ENCODE measurements around the gene GOLGA6C.

DNA sequence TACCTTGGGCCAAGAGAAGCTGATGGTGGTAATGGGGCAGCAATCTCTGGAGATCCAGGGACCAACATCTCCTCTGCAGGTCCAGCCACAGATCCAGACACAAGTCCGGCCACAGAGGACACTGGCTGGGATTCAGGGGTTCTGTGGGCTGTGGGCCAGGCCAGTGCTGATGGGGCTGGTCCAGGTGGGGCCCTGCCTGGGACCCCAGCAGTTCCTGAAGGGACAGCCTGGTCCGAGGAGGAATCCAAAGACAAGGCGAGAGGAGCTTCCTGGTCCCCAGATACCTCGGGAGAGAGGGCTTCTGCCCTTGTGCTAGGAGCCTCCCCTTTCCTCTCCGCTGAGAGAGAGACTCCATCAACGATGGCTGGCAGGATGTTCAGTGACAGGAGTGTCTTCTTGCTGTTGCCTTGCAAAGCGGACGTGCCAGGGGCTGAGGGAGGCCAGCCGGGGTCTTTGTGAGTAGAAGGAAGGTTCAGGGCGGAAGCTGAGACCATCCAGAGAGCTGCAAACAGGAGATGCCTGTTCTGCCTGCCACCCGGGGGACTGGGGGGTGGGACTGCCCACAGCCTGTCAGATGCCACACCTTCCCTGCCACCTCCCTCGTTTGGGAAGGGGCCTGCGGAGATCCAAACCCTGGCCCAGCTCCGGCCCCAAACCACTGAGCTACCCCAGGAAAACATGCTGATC, 24.5 kb upstream of the GOLGA6C start:
- TF ChIP-seq, protein P1, sequence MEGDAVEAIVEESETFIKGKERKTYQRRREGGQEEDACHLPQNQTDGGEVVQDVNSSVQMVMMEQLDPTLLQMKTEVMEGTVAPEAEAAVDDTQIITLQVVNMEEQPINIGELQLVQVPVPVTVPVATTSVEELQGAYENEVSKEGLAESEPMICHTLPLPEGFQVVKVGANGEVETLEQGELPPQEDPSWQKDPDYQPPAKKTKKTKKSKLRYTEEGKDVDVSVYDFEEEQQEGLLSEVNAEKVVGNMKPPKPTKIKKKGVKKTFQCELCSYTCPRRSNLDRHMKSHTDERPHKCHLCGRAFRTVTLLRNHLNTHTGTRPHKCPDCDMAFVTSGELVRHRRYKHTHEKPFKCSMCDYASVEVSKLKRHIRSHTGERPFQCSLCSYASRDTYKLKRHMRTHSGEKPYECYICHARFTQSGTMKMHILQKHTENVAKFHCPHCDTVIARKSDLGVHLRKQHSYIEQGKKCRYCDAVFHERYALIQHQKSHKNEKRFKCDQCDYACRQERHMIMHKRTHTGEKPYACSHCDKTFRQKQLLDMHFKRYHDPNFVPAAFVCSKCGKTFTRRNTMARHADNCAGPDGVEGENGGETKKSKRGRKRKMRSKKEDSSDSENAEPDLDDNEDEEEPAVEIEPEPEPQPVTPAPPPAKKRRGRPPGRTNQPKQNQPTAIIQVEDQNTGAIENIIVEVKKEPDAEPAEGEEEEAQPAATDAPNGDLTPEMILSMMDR (IDR thresholded peaks at IDR 0.05) = no peak
- TF ChIP-seq EZH2 (IDR thresholded peaks at IDR 0.05) (no peak), EZH2phosphoT487 (IDR thresholded peaks at IDR 0.05) (no peak)

All from neural progenitor cell (in vitro differentiated cells).